B cell (primary cell): ENCODE results near the gene ADAM23. TPM values are rescaled to one million over a fixed set of nuclear protein-coding genes. Genes with fewer than 3 reads are reported as not detected.

Experiments used
- ATAC-seq: fragments of 200-7000 bp; cut with Tn5 transposase; one replicate; pipeline ENCODE4 v1.10.0; 2021; ENCODE audit warnings: low read depth, mild to moderate bottlenecking, moderate number of reproducible peaks, moderate library complexity
- CTCF ChIA-PET: fragments of 350-600 bp; sonication (Branson Sonifier 250); formaldehyde crosslinking; loops from one replicate; lab custom pipeline; 2021; ENCODE audit warnings: antibody characterized with exemption, inconsistent platforms; lab: Charles Lee
- POLR2A ChIA-PET: fragments of 350-600 bp; sonication (Branson Sonifier 250); formaldehyde crosslinking; loops from one replicate; lab custom pipeline; 2021; ENCODE audit warnings: antibody characterized with exemption; lab: Charles Lee
- DNase-seq: peaks from one replicate; pipeline ENCODE4 v3.0.0; 2013
- H2AFZ ChIP-seq: 2 replicates; pipeline ENCODE4 v1.6.1; 2012; ENCODE audit warnings: mild to moderate bottlenecking, low read depth, low read length; ENCODE audit not compliant: insufficient read depth, poor library complexity, severe bottlenecking
- H3K27ac ChIP-seq, 2 donors: 1 replicate in 1 of 2; 2 replicates in 1 of 2; pipeline ENCODE4 v1.5.1; 2012 to 2013; ENCODE audit warnings: low read length in 2 of 2, mild to moderate bottlenecking in 2 of 2, moderate library complexity in 1 of 2
- H3K27me3 ChIP-seq, 4 experiments: fragments of 200-600 bp in 1 of 4; sonication (generic) in 1 of 4; replicated peaks in 1 of 4; 1 replicate in 2 of 4; 2 replicates in 2 of 4; pipeline versions ENCODE4 v1.6.1 to v1.7.0; 2013 to 2016; ENCODE audit warnings: low read length in 3 of 4, mild to moderate bottlenecking in 2 of 4, mixed read lengths in 1 of 4, moderate library complexity in 1 of 4; ENCODE audit not compliant: insufficient read depth in 4 of 4, control insufficient read depth in 3 of 4; ENCODE audit errors: control extremely low read depth in 1 of 4
- H3K36me3 ChIP-seq, 2 experiments: replicated peaks in 1 of 2; 1 replicate in 1 of 2; 2 replicates in 1 of 2; pipeline versions ENCODE4 v1.6.1 to v1.7.1; 2013; ENCODE audit warnings: low read length in 1 of 2; ENCODE audit not compliant: insufficient read depth in 2 of 2, control insufficient read depth in 1 of 2; ENCODE audit errors: control extremely low read depth in 1 of 2, extremely low read depth in 1 of 2
- H3K4me1 ChIP-seq, 2 donors: fragments of 200-600 bp in 1 of 2; sonication (generic) in 1 of 2; 1 replicate in 1 of 2; 2 replicates in 1 of 2; pipeline versions ENCODE4 v1.5.1 to v1.6.1; 2013 to 2017; ENCODE audit warnings: low read length in 2 of 2; ENCODE audit not compliant: control insufficient read depth in 2 of 2, insufficient read depth in 2 of 2
- H3K4me2 ChIP-seq: replicated peaks from 2 replicates; pipeline ENCODE3; 2012; ENCODE audit warnings: mild to moderate bottlenecking, low read depth, low read length; ENCODE audit not compliant: poor library complexity, severe bottlenecking
- H3K4me3 ChIP-seq, 5 experiments: fragments of 200-600 bp in 1 of 5; sonication (generic) in 1 of 5; 1 replicate in 3 of 5; 2 replicates in 2 of 5; pipeline versions ENCODE4 v1.5.1 to v1.7.0; 2011 to 2016; ENCODE audit warnings: low read length in 4 of 5, mild to moderate bottlenecking in 4 of 5, low read depth in 2 of 5, control low read depth in 1 of 5, moderate library complexity in 1 of 5; ENCODE audit not compliant: insufficient read depth in 1 of 5; ENCODE audit errors: control extremely low read depth in 1 of 5, extremely low read depth in 1 of 5
- H3K79me2 ChIP-seq: fragments of 200-600 bp; sonication (generic); one replicate; pipeline ENCODE4 v1.6.0; 2016; ENCODE audit warnings: low read length; ENCODE audit not compliant: control insufficient read depth, insufficient read depth
- H3K9ac ChIP-seq: fragments of 200-600 bp; sonication (generic); 2 replicates; pipeline ENCODE4 v1.6.1; 2017; ENCODE audit warnings: mild to moderate bottlenecking, low read length, moderate library complexity
- H3K9me3 ChIP-seq, 3 donors: one replicate each; pipeline versions ENCODE4 v1.6.1 to v1.7.1; 2013; ENCODE audit warnings: low read length in 2 of 3; ENCODE audit not compliant: control insufficient read depth in 2 of 3, insufficient read depth in 1 of 3; ENCODE audit errors: control extremely low read depth in 1 of 3
- H4K20me1 ChIP-seq: 2 replicates; pipeline ENCODE4 v1.6.0; 2012; ENCODE audit warnings: mild to moderate bottlenecking, low read length; ENCODE audit not compliant: insufficient read depth, control insufficient read depth, poor library complexity, severe bottlenecking
- H3K27ac Mint-ChIP-seq: one replicate; pipeline ENCODE4 v1.8.0; 2021; ENCODE audit warnings: mixed read lengths
- H3K27me3 Mint-ChIP-seq: one replicate; pipeline ENCODE4 v1.8.0; 2021; ENCODE audit warnings: mixed read lengths
- H3K4me1 Mint-ChIP-seq: one replicate; pipeline ENCODE4 v1.8.0; 2021; ENCODE audit warnings: mixed read lengths
- H3K4me3 Mint-ChIP-seq: one replicate; pipeline ENCODE4 v1.8.0; 2021; ENCODE audit warnings: mixed read lengths
- H3K9me3 Mint-ChIP-seq: one replicate; pipeline ENCODE4 v1.8.0; 2022; ENCODE audit warnings: mixed read lengths; ENCODE audit not compliant: insufficient read depth
- CTCF ChIP-seq: fragments of 200-600 bp; IDR thresholded peaks from one replicate; pipeline ENCODE4 v1.8.0; 2022; ENCODE audit warnings: antibody characterized with exemption, mild to moderate bottlenecking
- EZH2 ChIP-seq: IDR thresholded peaks from 2 replicates; pipeline ENCODE4 v1.6.1; 2012; ENCODE audit warnings: borderline replicate concordance, low read depth, mild to moderate bottlenecking, moderate library complexity, low read length; ENCODE audit not compliant: insufficient read depth, poor library complexity, severe bottlenecking
- WGBS: methylation state at CpG from one replicate; pipeline ENCODE4 v1.1.5; 2013; ENCODE audit warnings: missing lambda C conversion rate; ENCODE audit not compliant: insufficient coverage; 5-methylcytosine and 5-hydroxymethylcytosine counted together
- intact Hi-C: fragments of 100-400 bp; cut with micrococcal nuclease; formaldehyde crosslinking; loops from one replicate; pipeline ENCODE4 v1.10.0; 2022
- polyA plus RNA-seq: library from polyadenylated mRNA; depleted of rRNA; stranded (reverse); fragments of >200 nt; gene quantifications from 2 replicates; pipeline ENCODE4 v1.2.3, GENCODE V29; 2012
- total RNA-seq, 2 donors: library from RNA; stranded (reverse); fragments of 120-200 nt in 1 of 2; gene quantifications; 1 replicate in 1 of 2; 2 replicates in 1 of 2; pipeline versions ENCODE4 v1.2.3 to v1.2.4, GENCODE V29; 2013 to 2022

ADAM23 gene
- total and polyA plus RNA-seq, 2 donors (not counting 1 experiment from before 2014, with no cell fraction given): 0.78 to 1.7 TPM

GRCh38 chr2:206527153-206527552 is 83.8 kb downstream of the ADAM23 start:
- ATAC-seq (no peak), DNase-seq (no peak)
- CTCF ChIA-PET: no interaction called here
- H2AFZ ChIP-seq: no peak overlapping the region
- H3K4me1 ChIP-seq: no peaks in the 10 kb centered on the region
- no CpG with 5 or more reads among the region's 2 CpGs for WGBS
- H3K27ac ChIP-seq: no peak overlapping the region
- H3K79me2 ChIP-seq: no peaks in the 10 kb centered on the region
- no peaks in the 10 kb centered on the region for H3K9me3 ChIP-seq
- Mint-ChIP-seq H3K4me3 (no peak overlapping the region), H3K9me3 (no peaks in the 10 kb centered on the region), H3K27me3 (peaks cover 3% of the 10 kb centered on the region), H3K4me1 (no peaks in the 10 kb centered on the region), H3K27ac (no peak overlapping the region)
- H3K4me2 ChIP-seq: no peak overlapping the region
- H3K36me3 ChIP-seq: no peaks in the 10 kb centered on the region
- no peak for TF ChIP-seq EZH2
- TF ChIP-seq CTCF: no peak
- H4K20me1 ChIP-seq: no peaks in the 10 kb centered on the region
- no peaks in the 10 kb centered on the region for H3K27me3 ChIP-seq
- no peak overlapping the region for H3K4me3 ChIP-seq
- POLR2A ChIA-PET: no interaction called here
- intact Hi-C loops: no loop called here
- no peak overlapping the region for H3K9ac ChIP-seq

- Mint-ChIP-seq H3K27ac (no peak overlapping the region), H3K4me1 (peaks cover 3% of the 10 kb centered on the region), H3K9me3 (no peaks in the 10 kb centered on the region), H3K27me3 (no peaks in the 10 kb centered on the region), H3K4me3 (no peak overlapping the region)
- H4K20me1 ChIP-seq: no peaks in the 10 kb centered on the region
- intact Hi-C loops: no loop called here
- no peak overlapping the region for H3K9ac ChIP-seq
- no peaks in the 10 kb centered on the region for H3K9me3 ChIP-seq
- no peaks in the 10 kb centered on the region for H3K27me3 ChIP-seq
- ChIA-PET POLR2A (no interaction called here), CTCF (no interaction called here)
- no peak overlapping the region for H3K4me2 ChIP-seq
- no peak overlapping the region for H2AFZ ChIP-seq
- no peak overlapping the region for H3K4me3 ChIP-seq
- no peaks in the 10 kb centered on the region for H3K4me1 ChIP-seq
- H3K79me2 ChIP-seq: no peaks in the 10 kb centered on the region
- WGBS: 100% methylated on average over 1 of the region's 11 CpGs
- no peak overlapping the region for H3K27ac ChIP-seq
- H3K36me3 ChIP-seq: no peaks in the 10 kb centered on the region
- ATAC-seq (no peak), DNase-seq (no peak)
- TF ChIP-seq EZH2 (no peak), CTCF (no peak)
Measured at GRCh38 chr2:206530727-206531126, 87.4 kb downstream of the ADAM23 start.
